ENCODE measurements around the gene CDH13. TPM values are rescaled to one million over a fixed set of nuclear protein-coding genes. Genes with fewer than 3 reads are reported as not detected.

The CDH13 gene
- total RNA-seq, 1 donor from 2014 or later: 161 TPM

GRCh38 chr16:83626676-83627075 lies 999.9 kb downstream of the CDH13 start:
- intact Hi-C loops (cut with micrococcal nuclease): no loop called here
- DNase-seq: no peak
- Histone ChIP-seq H3K4me1 (no peaks in the 10 kb centered on the region), H3K27ac (replicated peaks) (no peak overlapping the region), H3K4me3 (no peak overlapping the region), H3K9me3 (replicated peaks) (no peaks in the 10 kb centered on the region), H3K27me3 (ENCODE audit: low read depth) (no peaks in the 10 kb centered on the region), H3K36me3 (no peaks in the 10 kb centered on the region)
- TF ChIP-seq CTCF (IDR thresholded peaks at IDR 0.05; ENCODE audit: borderline replicate concordance): no peak

DNA sequence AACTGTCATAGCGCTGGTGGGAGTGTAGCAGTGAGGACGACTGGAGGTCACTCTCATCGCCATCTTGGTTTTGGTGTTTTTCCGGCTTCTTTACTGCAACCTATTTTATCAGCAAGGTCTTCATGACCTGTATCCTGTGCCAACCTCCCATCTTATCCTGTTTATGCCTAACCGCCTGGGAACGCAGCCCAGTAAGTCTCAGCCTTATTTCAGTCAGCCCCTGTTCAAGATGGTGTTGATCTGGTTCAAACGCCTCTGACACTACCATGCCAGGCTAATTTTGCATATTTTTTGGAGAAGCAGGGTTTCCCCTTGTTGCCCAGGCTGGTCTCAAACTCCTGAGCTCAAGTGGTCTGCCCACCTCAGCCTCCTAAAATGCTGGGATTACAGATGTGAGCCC lies 1001.2 kb downstream of the CDH13 start:
- no peak for TF ChIP-seq CTCF (IDR thresholded peaks at IDR 0.05; ENCODE audit: borderline replicate concordance)
- intact Hi-C loops (cut with micrococcal nuclease): no loop called here

GRCh38 chr16:83629426-83629825 lies 1002.7 kb downstream of the CDH13 start:
- no peaks in the 10 kb centered on the region for H3K9me3 ChIP-seq (replicated peaks)
- intact Hi-C loops (cut with micrococcal nuclease): no loop called here
- no peak for TF ChIP-seq CTCF (IDR thresholded peaks at IDR 0.05; ENCODE audit: borderline replicate concordance)
- H3K4me3 ChIP-seq: no peak overlapping the region
- H3K4me1 ChIP-seq: no peaks in the 10 kb centered on the region
- no peaks in the 10 kb centered on the region for H3K27me3 ChIP-seq (ENCODE audit: low read depth)
- H3K27ac ChIP-seq (replicated peaks): no peak overlapping the region
- no peaks in the 10 kb centered on the region for H3K36me3 ChIP-seq
- no peak for DNase-seq

More for the DNA sequence above, 1001.2 kb downstream of the CDH13 start:
- no peaks in the 10 kb centered on the region for H3K9me3 ChIP-seq (replicated peaks)
- H3K27ac ChIP-seq (replicated peaks): no peak overlapping the region
- no peak overlapping the region for H3K4me3 ChIP-seq
- H3K27me3 ChIP-seq (ENCODE audit: low read depth): no peaks in the 10 kb centered on the region
- H3K36me3 ChIP-seq: no peaks in the 10 kb centered on the region
- DNase-seq: no peak
- H3K4me1 ChIP-seq: no peaks in the 10 kb centered on the region

DNA sequence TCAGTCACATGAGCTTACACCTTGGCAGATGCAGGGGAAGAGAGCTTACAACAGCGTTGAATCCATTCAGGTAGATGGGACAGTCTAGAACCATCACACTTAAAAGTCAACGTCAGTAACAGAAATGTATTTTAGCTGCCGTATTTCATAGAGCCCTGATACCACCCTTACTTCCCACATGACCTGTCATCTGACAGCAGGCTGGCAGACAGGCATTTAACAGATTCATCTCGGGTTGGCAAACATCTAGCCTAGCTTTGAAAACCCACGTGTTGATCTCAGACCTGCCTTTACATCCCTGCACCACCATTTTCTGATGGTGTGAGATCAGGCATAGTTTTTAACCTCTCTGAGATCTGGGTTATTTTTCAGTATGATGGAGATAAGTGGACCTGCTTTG lies 1003.1 kb downstream of the CDH13 start:
- H3K4me3 ChIP-seq: no peak overlapping the region
- H3K27me3 ChIP-seq (ENCODE audit: low read depth): no peaks in the 10 kb centered on the region
- no peaks in the 10 kb centered on the region for H3K9me3 ChIP-seq (replicated peaks)
- DNase-seq: no peak
- no peak overlapping the region for H3K27ac ChIP-seq (replicated peaks)
- no peaks in the 10 kb centered on the region for H3K4me1 ChIP-seq
- H3K36me3 ChIP-seq: no peaks in the 10 kb centered on the region
- intact Hi-C loops (cut with micrococcal nuclease): no loop called here
- TF ChIP-seq CTCF (IDR thresholded peaks at IDR 0.05; ENCODE audit: borderline replicate concordance): no peak

DNA sequence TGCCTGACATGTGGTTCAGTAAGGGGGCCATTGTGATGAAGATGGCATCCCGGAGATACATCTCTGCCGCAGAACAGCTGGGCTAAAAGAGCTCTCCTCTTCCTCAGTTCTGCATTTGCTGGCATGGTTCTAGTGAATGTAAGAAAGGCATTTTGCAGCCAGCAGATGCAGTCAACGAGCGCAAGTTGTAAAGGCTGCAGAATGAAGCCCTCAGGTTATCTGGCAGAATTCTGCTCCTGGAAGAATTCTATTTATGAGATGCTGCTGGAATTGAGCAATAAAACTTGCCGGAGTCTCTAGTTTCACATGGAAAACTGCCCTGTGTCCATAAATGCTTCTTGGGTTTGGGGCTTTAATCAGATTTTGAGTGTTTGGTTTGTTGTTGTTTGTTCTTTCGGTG lies 1004.2 kb downstream of the CDH13 start:
- H3K27me3 ChIP-seq (ENCODE audit: low read depth): no peaks in the 10 kb centered on the region
- H3K36me3 ChIP-seq: no peaks in the 10 kb centered on the region
- H3K9me3 ChIP-seq (replicated peaks): no peaks in the 10 kb centered on the region
- no peak for DNase-seq
- no peak overlapping the region for H3K27ac ChIP-seq (replicated peaks)
- intact Hi-C loops (cut with micrococcal nuclease): no loop called here
- no peaks in the 10 kb centered on the region for H3K4me1 ChIP-seq
- H3K4me3 ChIP-seq: no peak overlapping the region
- no peak for TF ChIP-seq CTCF (IDR thresholded peaks at IDR 0.05; ENCODE audit: borderline replicate concordance)

- no peak for TF ChIP-seq CTCF (IDR thresholded peaks at IDR 0.05; ENCODE audit: borderline replicate concordance)
- no peaks in the 10 kb centered on the region for H3K4me1 ChIP-seq
- intact Hi-C loops (cut with micrococcal nuclease): no loop called here
- H3K27me3 ChIP-seq (ENCODE audit: low read depth): no peaks in the 10 kb centered on the region
- no peaks in the 10 kb centered on the region for H3K36me3 ChIP-seq
- H3K9me3 ChIP-seq (replicated peaks): no peaks in the 10 kb centered on the region
- H3K4me3 ChIP-seq: no peak overlapping the region
- DNase-seq: no peak
- no peak overlapping the region for H3K27ac ChIP-seq (replicated peaks)
These were observed 1006.5 kb downstream of the CDH13 start for GRCh38 chr16:83633286-83633685.

All from left ventricle myocardium inferior (tissue), 1 donor.